ENCODE data around the gene IQSEC3.
"Not testable (repeated sequence)": the region's sequence is repeated elsewhere in the genome, so short reads cannot be mapped to it uniquely, and the experiment has no call there.

The IQSEC3 gene

GRCh38 chr12:66428-66781, at the start of gene IQSEC3:
TSS of gene IQSEC3 (plus strand) at chr12:66767. CDS start at chr12:66883, 116 bp downstream.
- not testable (repeated sequence) for DNase-seq (ENCODE audit: low spot score)

- not testable (repeated sequence) for DNase-seq (ENCODE audit: low spot score)
Measured at GRCh38 chr12:17370-18340, 48.9 kb upstream of the IQSEC3 start.

DNA sequence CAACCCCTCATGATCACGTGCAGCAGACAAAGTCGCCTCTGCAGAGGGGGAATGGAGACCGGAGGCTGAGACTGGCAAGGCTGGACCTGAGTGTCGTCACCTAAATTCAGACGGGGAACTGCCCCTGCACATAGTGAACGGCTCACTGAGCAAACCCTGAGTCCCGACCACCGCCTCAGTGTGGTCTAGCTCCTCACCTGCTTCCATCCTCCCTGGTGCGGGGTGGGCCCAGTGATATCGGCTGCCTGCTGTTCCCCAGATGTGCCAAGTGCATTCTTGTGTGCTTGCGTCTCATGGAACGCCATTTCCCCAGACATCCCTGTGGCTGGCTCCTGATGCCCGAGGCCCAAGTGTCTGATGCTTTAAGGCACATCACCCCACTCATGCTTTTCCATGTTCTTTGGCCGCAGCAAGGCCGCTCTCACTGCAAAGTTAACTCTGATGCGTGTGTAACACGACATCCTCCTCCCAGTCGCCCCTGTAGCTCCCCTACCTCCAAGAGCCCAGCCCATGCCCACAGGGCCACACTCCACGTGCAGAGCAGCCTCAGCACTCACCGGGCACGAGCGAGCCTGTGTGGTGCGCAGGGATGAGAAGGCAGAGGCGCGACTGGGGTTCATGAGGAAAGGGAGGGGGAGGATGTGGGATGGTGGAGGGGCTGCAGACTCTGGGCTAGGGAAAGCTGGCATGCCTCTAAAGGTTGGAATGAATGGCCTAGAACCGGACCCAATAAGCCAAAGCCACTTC, 47.6 kb upstream of the IQSEC3 start:
- not testable (repeated sequence) for DNase-seq (ENCODE audit: low spot score)

DNA sequence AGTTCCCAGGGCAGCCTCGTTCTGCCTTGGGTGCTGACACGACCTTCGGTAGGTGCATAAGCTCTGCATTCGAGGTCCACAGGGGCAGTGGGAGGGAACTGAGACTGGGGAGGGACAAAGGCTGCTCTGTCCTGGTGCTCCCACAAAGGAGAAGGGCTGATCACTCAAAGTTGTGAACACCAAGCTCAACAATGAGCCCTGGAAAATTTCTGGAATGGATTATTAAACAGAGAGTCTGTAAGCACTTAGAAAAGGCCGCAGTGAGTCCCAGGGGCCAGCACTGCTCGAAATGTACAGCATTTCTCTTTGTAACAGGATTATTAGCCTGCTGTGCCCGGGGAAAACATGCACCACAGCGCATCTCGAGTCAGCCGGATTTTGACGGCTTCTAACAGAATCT, 46.7 kb upstream of the IQSEC3 start:
- DNase-seq (ENCODE audit: low spot score) = not testable (repeated sequence)

DNA sequence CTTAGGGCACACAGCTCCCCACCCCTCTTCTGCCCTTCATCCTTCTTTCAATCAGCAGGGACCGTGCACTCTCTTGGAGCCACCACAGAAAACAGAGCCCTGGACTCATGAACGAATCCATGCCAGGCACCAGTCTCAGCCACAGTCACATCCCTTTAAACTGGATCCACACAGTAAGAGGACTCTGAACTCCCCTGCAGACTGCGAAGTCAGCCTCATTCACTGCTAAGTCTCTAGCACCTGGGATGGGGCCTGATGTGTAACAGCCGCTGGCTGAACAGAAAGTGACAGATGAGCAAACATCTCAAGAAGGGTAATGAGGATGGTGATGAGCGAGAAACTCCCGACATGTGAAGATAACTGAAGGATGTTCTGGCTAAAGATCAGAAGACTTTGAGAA, 45.8 kb upstream of the IQSEC3 start:
- peak; percentile 8 for DNase-seq (ENCODE audit: low spot score)

DNA sequence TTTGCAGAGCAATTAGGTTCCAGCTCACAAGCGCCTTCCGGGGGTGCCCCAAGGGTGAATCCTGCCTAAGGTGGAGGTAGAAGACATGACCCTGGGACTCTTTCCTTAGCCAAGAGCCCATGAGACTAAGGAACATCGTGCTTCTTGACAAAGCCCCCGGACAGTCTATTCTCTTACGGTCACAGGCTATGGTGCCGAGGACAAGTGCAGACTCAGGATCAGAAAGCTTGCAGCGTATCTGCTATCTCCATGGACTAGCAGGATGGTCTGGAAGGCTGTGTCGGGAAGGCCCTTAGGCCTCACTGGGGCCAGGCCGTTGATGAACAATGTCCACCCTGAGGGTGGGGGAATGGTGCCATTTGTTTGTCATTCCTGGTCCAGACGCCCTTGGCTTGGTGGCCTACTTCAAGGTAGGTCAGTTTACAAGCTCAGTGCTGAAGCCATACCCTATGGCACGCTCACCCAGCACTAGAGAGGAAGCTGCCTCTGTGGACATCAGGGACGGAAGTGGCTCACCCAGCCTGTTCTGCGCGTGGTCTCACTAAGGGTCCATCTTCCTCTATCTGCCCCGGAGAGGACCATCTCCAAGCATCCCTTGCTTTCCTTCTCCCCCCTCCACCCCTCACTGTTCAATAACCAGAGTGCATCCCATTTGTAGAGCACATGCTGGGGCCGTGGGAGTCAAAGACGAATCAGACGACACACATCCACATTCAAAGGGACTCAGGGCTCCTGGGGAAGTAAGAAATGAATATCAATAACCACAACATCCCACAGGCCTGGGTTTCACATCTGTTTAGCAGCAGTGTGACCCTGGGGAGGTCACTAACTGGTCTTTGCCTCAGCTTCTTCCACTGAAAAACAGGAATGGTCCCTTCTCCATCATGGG, 45.0 kb upstream of the IQSEC3 start:
- DNase-seq (ENCODE audit: low spot score) = peak; percentile 16

DNA sequence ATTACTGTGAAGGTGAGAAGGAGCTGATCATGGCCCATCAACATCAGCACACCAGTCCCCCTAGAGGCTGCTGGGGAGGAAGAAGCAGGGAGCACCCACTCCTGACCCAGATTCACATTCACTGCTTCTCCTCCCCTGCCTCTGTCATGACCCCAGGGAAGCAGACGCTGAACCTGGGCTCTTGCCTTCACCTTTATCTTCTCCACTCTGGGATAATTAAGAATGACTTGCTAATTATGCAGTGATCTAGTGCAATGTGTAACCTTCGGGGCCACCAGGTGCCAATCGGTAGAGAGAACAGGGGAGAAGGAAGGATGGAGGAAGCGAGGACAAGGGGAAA, 44.4 kb upstream of the IQSEC3 start:
- DNase-seq (ENCODE audit: low spot score) = no peak

GRCh38 chr12:22530-23201, 43.9 kb upstream of the IQSEC3 start:
- DNase-seq (ENCODE audit: low spot score) = peak; percentile 5

DNA sequence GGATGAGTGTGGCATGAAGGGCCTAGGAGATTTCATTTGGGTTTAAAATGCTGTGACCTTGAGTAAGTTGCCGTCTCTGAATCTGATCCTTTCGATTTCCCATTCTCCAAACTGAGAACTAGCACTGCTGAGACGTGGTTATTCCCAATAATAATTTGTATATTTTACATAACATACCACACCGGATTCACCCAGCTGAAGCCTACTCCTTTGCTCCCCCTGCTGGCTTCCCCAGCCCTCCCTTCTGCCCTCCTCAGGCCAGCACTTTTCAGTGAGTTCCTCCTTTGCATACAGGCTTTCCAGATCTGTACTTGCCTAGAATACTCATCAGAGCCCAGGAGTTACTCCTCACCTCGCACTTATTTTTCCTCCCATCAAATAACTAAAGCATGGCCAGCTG, 38.7 kb upstream of the IQSEC3 start:
- not testable (repeated sequence) for DNase-seq (ENCODE audit: low spot score)

GRCh38 chr12:38775-39174, 27.8 kb upstream of the IQSEC3 start:
- not testable (repeated sequence) for DNase-seq (ENCODE audit: low spot score)

GRCh38 chr12:39555-40265, 26.9 kb upstream of the IQSEC3 start:
- DNase-seq (ENCODE audit: low spot score) = not testable (repeated sequence)

DNA sequence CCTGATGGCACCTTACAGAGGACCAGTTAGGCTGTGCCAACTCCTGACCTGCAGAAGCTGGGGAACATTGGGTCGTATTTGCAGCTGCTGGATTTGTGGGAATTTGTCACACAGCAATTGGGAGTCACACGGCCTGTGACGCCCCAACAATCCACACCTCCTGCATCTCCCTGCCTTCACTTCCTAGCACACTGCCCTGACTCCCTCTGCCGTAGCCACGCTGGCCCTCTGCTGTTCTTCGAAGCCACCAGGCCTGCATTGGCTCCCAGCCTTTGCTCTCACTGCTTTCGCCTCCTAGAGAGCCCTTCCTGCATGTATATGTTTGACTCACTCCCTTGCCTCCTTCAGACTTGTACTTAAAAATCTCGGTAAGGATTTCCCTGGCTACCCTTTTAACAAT, 22.2 kb upstream of the IQSEC3 start:
- not testable (repeated sequence) for DNase-seq (ENCODE audit: low spot score)

DNA sequence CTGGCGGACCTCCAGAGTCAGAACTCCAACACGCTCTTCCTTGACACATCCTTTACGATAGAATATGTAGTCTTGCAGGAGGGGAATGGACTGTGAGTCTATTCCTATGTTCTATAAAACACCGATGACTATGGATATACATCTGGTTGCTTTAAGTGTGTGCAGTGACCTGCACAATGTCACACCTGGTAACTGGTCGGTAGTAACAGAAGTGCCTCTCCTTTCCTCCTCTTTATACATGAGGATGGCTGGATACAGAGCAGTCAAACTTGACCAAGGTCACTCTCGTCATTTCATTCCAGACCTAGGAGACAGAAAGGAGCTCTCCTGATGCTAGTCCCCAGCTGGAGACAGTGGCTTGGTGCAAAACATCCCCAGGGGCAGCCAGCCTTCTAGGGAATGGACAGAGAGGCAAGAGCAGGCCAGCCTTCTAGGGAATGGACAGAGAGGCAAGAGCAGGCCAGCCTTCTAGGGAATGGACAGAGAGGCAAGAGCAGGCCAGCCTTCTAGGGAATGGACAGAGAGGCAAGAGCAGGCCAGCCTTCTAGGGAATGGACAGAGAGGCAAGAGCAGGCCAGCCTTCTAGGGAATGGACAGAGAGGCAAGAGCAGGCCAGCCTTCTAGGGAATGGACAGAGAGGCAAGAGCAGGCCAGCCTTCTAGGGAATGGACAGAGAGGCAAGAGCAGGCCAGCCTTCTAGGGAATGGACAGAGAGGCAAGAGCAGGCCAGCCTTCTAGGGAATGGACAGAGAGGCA, 21.2 kb upstream of the IQSEC3 start:
- DNase-seq (ENCODE audit: low spot score) = not testable (repeated sequence)

GRCh38 chr12:45991-46358, 20.6 kb upstream of the IQSEC3 start:
- not testable (repeated sequence) for DNase-seq (ENCODE audit: low spot score)

- not testable (repeated sequence) for DNase-seq (ENCODE audit: low spot score)
Measured at GRCh38 chr12:46542-46941, 20.0 kb upstream of the IQSEC3 start.

DNA sequence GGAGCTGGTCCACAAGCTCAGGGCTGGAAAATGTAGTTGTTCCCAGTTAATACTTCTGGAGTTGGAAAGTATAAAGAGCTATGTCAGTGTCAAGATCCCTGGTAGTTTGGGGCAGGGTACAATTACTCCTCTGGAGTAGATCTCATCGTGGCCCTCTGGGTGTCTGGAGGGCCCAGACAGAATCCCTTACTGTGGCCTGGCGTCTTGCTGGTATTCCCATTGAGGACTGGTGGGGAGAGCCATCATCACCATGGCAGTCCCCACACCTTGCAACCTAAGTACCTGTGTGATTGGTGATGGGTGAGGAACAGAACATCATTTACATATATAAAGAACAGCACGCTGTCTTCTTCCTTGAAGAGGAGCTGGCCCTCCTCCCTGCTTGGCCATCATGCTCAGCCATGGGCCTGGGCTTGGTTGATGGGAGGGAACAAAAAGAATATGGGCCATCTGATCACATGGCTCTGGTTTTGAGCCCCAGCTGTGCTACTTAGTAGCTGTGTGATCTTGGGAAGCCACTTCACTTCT, 18.8 kb upstream of the IQSEC3 start:
- not testable (repeated sequence) for DNase-seq (ENCODE audit: low spot score)

GRCh38 chr12:49149-49548, 17.4 kb upstream of the IQSEC3 start:
- DNase-seq (ENCODE audit: low spot score) = not testable (repeated sequence)

DNA sequence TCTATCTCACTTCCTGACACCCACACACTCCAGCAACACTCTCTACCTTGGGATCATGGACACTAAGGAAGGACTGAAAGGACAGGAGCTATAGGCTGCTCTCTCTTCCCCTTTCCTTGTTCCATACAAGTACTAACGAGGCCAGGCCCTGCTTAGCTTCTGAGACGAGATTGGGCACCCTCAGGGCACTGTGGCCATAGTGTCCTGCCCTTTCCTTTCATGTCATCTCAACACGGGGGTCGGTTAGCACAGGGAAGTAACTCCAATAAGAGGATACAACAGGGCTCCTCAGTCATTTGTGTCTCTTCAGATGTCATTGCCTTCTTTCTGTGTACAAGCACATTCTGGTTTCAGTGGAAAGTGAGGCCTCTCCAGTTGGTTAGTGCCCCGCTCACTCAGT, 15.5 kb upstream of the IQSEC3 start:
- not testable (repeated sequence) for DNase-seq (ENCODE audit: low spot score)

- DNase-seq (ENCODE audit: low spot score) = not testable (repeated sequence)
Measured at GRCh38 chr12:51962-52361, 14.6 kb upstream of the IQSEC3 start.
